Ascending aorta (tissue), 2 donors: ENCODE measurements around the gene KCNIP4. TPM values are rescaled to one million over a fixed set of nuclear protein-coding genes. Genes with fewer than 3 reads are reported as not detected.

ENCODE experiments used
- DNase-seq, 2 donors: peaks; one replicate each; pipeline ENCODE4 v3.0.0-alpha.2; 2019; ENCODE audit warnings: low spot score in 2 of 2
- H3K27ac ChIP-seq, 2 donors: fragments of 200-600 bp; sonication (generic); one replicate each; pipeline ENCODE4 v1.5.1; 2016 to 2017; ENCODE audit warnings: mild to moderate bottlenecking in 1 of 2
- H3K27me3 ChIP-seq: fragments of 200-600 bp; sonication (generic); one replicate; pipeline ENCODE4 v1.5.1; 2017
- H3K36me3 ChIP-seq, 2 donors: fragments of 200-600 bp; sonication (generic); one replicate each; pipeline ENCODE4 v1.5.1; 2016
- H3K4me1 ChIP-seq, 2 donors: fragments of 200-600 bp; sonication (generic); one replicate each; pipeline ENCODE4 v1.5.1; 2016 to 2017; ENCODE audit warnings: mild to moderate bottlenecking in 1 of 2
- H3K4me3 ChIP-seq, 2 donors: fragments of 200-600 bp; sonication (generic); one replicate each; pipeline ENCODE4 v1.5.1; 2016 to 2017; ENCODE audit warnings: mild to moderate bottlenecking in 1 of 2
- H3K9me3 ChIP-seq, 2 donors: fragments of 200-600 bp; sonication (generic); one replicate each; pipeline ENCODE4 v1.5.1; 2016
- CTCF ChIP-seq, 3 experiments: fragments of 200-600 bp in 2 of 3; fragments of 450-650 bp in 1 of 3; sonication (generic) in 2 of 3; IDR thresholded peaks; one replicate each; pipeline ENCODE4 v1.5.1; 2016 to 2019; ENCODE audit warnings: antibody characterized with exemption in 3 of 3, mild to moderate bottlenecking in 1 of 3, moderate library complexity in 1 of 3
- intact Hi-C: fragments of 100-400 bp; cut with DNase I; formaldehyde crosslinking; loops from one replicate; pipeline ENCODE4 v1.15.1; 2023
- total RNA-seq: library from RNA; depleted of rRNA; stranded (reverse); fragments of >200 nt; gene quantifications from one replicate; pipeline ENCODE4 v1.1.0, GENCODE V29; 2016

The KCNIP4 gene
- total RNA-seq, 1 donor from 2014 or later, result not detected

- no peak overlapping the region for H3K4me3 ChIP-seq
- intact Hi-C loops, result no loop called here
- peaks cover 0 to 21% of the 10 kb centered on the region in 2 donors for H3K9me3 ChIP-seq
- H3K4me1 ChIP-seq, result no peaks in the 10 kb centered on the region
- H3K36me3 ChIP-seq, result peaks cover 52 to 74% of the 10 kb centered on the region in 2 donors
- no peak overlapping the region for H3K27ac ChIP-seq
- no peaks in the 10 kb centered on the region for H3K27me3 ChIP-seq
- DNase-seq, result no peak
- no peak for TF ChIP-seq CTCF (IDR thresholded peaks at IDR 0.05)
Measured at GRCh38 chr4:20723019-20723418, 1225.6 kb downstream of the KCNIP4 start.

GRCh38 chr4:20711335-20711734 is 1237.2 kb downstream of the KCNIP4 start:
- intact Hi-C loops, result no loop called here
- Histone ChIP-seq H3K36me3 (peaks cover 28 to 84% of the 10 kb centered on the region in 2 donors), H3K9me3 (no peaks in the 10 kb centered on the region), H3K4me1 (no peaks in the 10 kb centered on the region), H3K27me3 (no peaks in the 10 kb centered on the region), H3K4me3 (no peak overlapping the region), H3K27ac (no peak overlapping the region)
- no peak for TF ChIP-seq CTCF (IDR thresholded peaks at IDR 0.05)
- no peak for DNase-seq

GRCh38 chr4:20700007-20700761 is 1248.4 kb downstream of the KCNIP4 start, which contains the start of gene PACRGL:
PACRGL (plus strand) TSS chr4:20700458; CDS start chr4:20704482, 4,024 bp downstream.
- intact Hi-C loops, result loop anchor here (5.0 kb wide), 1 partner anchor 448 kb away; the partner anchor contains the start of gene SLIT2
- no peaks in the 10 kb centered on the region for H3K9me3 ChIP-seq
- TF ChIP-seq CTCF (IDR thresholded peaks at IDR 0.05), result no peak
- DNase-seq, result peak; percentile 84 to 97
- peak within 1 kb of the TSS; percentile 64 to 85 for H3K27ac ChIP-seq
- H3K36me3 ChIP-seq, result peaks cover 5 to 8% of the 10 kb centered on the region in 2 donors
- H3K4me1 ChIP-seq, result peaks cover 0 to 4% of the 10 kb centered on the region in 2 donors
- H3K4me3 ChIP-seq, result peak within 1 kb of the TSS; percentile 65 to 89
- no peaks in the 10 kb centered on the region for H3K27me3 ChIP-seq

- Histone ChIP-seq H3K27me3 (no peaks in the 10 kb centered on the region), H3K4me1 (peaks cover 0 to 4% of the 10 kb centered on the region in 2 donors), H3K27ac (no peak overlapping the region), H3K36me3 (no peaks in the 10 kb centered on the region), H3K4me3 (no peak overlapping the region), H3K9me3 (no peaks in the 10 kb centered on the region)
- intact Hi-C loops, result no loop called here
- no peak for TF ChIP-seq CTCF (IDR thresholded peaks at IDR 0.05)
- no peak for DNase-seq
Measured at GRCh38 chr4:20698820-20699219, 1249.8 kb downstream of the KCNIP4 start.

GRCh38 chr4:20698382-20698781 is 1250.2 kb downstream of the KCNIP4 start:
- no peaks in the 10 kb centered on the region for H3K27me3 ChIP-seq
- H3K36me3 ChIP-seq, result no peaks in the 10 kb centered on the region
- peaks cover 0 to 4% of the 10 kb centered on the region in 2 donors for H3K4me1 ChIP-seq
- H3K9me3 ChIP-seq, result no peaks in the 10 kb centered on the region
- no peak for DNase-seq
- no peak overlapping the region for H3K4me3 ChIP-seq
- no peak for TF ChIP-seq CTCF (IDR thresholded peaks at IDR 0.05)
- intact Hi-C loops, result no loop called here
- no peak overlapping the region for H3K27ac ChIP-seq
